ENCODE measurements around the gene TEX54.

- TF ChIP-seq CTCF (conservative IDR thresholded peaks at IDR 0.05), result no peak
- no peak for TF ChIP-seq ZFX (IDR thresholded peaks at IDR 0.05)
Measured at GRCh38 chr11:62880231-62880802, 47.7 kb upstream of the TEX54 start.
